ENCODE measurements around the gene PDE11A. TPM values are rescaled to one million over a fixed set of nuclear protein-coding genes. Genes with fewer than 3 reads are reported as not detected.

The PDE11A gene
- polyA plus RNA-seq (2012; ENCODE audit: low read depth, missing spikeins), result not detected

DNA sequence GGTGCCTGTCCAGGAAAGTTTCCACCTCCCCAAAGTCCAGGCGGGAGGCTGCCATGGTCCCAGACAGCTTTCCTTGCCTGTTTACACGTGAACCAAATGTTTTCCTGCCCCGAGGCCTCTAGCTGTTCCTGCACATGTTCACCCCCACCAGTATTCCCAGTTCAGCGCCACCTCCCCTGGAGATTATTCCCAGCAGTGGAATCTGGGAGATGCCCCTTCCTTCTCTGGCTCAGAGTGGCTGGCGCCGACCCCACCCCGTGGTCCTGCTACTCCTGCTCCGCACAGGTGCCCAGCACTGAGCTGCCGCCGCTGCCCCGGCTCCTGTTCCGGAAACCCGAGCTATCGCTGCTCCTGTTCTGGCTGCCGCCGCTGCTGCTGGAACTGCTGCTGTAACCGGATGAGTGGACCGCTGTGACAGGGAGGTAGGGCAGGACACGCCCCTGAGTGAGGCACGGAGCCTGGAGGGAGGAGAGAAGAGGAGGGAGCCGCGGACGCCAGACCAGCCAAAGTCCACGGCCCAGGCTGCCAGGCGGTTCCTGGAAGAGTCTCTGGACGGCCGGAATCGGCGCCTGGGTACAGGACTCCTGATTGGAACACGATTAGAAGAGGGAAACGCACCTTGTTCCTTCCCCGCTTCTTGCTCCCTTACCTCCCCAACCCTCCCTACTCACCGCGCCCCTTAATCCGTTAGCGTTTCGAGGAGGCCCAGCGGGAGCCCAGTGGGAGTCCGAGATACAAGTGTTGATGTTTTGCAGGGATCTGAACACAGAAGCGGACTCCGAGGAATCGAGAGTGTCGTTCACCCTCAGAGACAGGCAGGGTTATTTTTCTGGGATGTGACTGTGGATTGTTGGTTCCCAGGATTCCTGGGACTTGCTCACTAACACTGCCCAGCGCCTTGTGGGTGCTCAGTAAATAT, at the start of gene PDE11A:
Gene PDE11A, minus strand, starts transcription at position 395 of the 919 bp plus-strand sequence. Its CDS starts 340 bp downstream, at position 55.
- FAIRE-seq (no peak), DNase-seq (ENCODE audit: insufficient read length, low spot score) (no peak)
- no peak for TF ChIP-seq PAX5 (IDR thresholded peaks at IDR 0.05; ENCODE audit: insufficient read depth, low read length, severe bottlenecking)
- TF ChIP-seq TAF1 (IDR thresholded peaks at IDR 0.05; ENCODE audit: low read depth, low read length), result no peak
- TF ChIP-seq POLR2A (IDR thresholded peaks at IDR 0.05; ENCODE audit: low read depth, low read length), result no peak
- no peak for TF ChIP-seq SPI1 (IDR thresholded peaks at IDR 0.05; ENCODE audit: low read depth, low read length)

DNA sequence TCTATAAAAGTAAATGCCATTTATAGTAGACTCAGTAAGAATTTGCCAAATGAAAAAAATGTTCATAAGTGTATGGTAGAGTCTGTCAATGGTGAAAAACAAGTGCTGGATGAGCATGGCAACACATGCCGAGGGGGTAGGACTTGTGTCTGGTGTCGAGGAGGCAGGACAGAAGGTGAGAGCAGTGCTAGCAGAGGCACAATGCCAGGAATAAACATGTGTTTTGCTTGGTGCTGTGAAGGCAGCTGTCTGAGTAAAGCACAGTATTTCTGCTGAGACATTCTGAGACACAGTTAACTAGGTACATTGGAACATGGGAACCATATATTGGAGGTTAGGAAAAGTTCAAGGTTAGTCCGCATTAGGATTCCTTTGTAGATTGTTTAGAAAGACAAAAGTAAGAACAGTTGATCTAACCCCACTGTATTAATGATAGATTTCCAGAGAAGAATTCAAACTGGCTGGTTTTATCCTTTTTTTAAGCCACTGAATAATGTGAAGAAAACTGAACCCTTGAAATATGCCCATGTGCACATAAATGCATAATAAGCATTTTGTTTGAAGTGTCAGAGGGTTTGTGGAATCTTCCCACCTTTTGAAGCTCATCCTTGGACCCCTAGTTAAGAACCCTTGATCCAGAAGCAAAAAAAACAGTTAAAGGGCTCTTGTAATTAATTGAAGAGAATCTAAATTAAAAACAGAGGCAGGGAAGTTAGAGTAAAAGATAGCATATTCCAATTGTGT, 46.8 kb upstream of the PDE11A start:
- FAIRE-seq (peak; percentile 9), DNase-seq (ENCODE audit: insufficient read length, low spot score) (no peak)

DNA sequence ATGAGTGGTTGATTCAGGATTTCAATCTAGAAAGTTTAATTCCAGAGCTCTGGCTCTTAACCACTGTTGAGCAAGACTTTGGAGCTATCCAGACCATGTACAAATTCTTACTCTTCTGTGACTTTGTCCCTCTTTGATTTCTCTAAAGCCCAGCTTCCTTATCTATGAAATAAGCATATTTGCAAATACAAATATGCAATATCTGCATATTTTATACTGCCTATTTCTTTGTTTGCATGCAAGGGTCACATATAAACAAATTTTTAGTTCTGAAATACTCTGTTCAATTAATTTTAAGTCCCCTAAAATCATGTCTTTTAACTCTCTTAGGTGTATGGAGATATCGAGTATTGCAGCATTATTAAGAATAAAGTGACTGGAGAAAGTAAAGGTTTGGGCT, 45.1 kb upstream of the PDE11A start:
- FAIRE-seq, result no peak
- TF ChIP-seq POLR2AphosphoS5 (IDR thresholded peaks at IDR 0.05; ENCODE audit: low read depth, low read length) (no peak), POU2F2 (IDR thresholded peaks at IDR 0.05; ENCODE audit: low read depth, low read length) (no peak), POLR2A (IDR thresholded peaks at IDR 0.05; ENCODE audit: low read depth, low read length) (no peak), TAF1 (IDR thresholded peaks at IDR 0.05; ENCODE audit: low read depth, low read length) (no peak), PAX5 (IDR thresholded peaks at IDR 0.05; ENCODE audit: insufficient read depth, low read length, severe bottlenecking) (no peak), SPI1 (IDR thresholded peaks at IDR 0.05; ENCODE audit: low read depth, low read length) (no peak)
- DNase-seq (ENCODE audit: insufficient read length, low spot score), result no peak

More for the DNA sequence above, 46.8 kb upstream of the PDE11A start:
- no peak for TF ChIP-seq TAF1 (IDR thresholded peaks at IDR 0.05; ENCODE audit: low read depth, low read length)
- no peak for TF ChIP-seq POLR2A (IDR thresholded peaks at IDR 0.05; ENCODE audit: low read depth, low read length)
- TF ChIP-seq SPI1 (IDR thresholded peaks at IDR 0.05; ENCODE audit: low read depth, low read length), result no peak
- no peak for TF ChIP-seq PAX5 (IDR thresholded peaks at IDR 0.05; ENCODE audit: insufficient read depth, low read length, severe bottlenecking)

DNA sequence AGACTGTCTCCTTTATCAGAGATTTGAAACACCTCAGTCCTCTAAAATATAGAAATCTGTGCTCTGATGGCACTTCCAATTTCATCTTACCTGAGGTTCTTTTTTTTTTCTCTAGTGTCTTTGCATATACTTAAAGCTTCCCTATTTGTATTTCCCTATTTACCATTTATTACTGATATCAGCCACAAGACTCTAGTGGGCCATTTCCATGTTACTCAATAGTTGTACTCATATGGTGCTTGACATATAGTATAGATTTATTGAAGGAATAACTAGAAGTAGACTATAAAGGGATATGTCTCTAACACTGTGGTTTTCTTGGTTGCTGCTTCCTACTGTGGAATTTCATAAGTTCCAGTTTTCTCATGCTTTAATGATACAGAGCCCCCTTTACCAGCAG, 42.7 kb upstream of the PDE11A start:
- FAIRE-seq (no peak), DNase-seq (ENCODE audit: insufficient read length, low spot score) (no peak)
- no peak for TF ChIP-seq TAF1 (IDR thresholded peaks at IDR 0.05; ENCODE audit: low read depth, low read length)
- no peak for TF ChIP-seq POLR2A (IDR thresholded peaks at IDR 0.05; ENCODE audit: low read depth, low read length)
- no peak for TF ChIP-seq POLR2AphosphoS5 (IDR thresholded peaks at IDR 0.05; ENCODE audit: low read depth, low read length)
- no peak for TF ChIP-seq PAX5 (IDR thresholded peaks at IDR 0.05; ENCODE audit: insufficient read depth, low read length, severe bottlenecking)
- TF ChIP-seq POU2F2 (IDR thresholded peaks at IDR 0.05; ENCODE audit: low read depth, low read length), result no peak
- TF ChIP-seq SPI1 (IDR thresholded peaks at IDR 0.05; ENCODE audit: low read depth, low read length), result no peak

DNA sequence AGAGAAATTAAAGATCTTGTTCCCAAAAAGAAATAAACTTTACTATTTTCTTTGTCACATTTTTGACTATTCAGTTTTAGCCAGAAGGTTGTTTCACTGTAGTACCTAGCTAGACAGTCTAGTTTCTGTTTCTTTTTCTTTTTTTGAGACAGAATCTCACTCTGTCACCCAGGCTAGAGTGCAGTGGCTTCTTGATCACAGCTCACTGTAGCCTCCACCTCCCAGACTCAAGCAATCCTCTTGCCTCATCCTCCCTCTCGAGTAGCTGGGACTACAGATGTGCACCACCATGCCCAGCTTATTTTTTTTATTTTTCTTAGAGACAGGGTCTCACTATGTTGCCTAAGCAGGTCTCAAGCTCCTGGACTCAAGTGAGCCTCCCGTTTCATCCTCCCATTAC, 41.9 kb upstream of the PDE11A start:
- DNase-seq (ENCODE audit: insufficient read length, low spot score) (no peak), FAIRE-seq (no peak)
- TF ChIP-seq TAF1 (IDR thresholded peaks at IDR 0.05; ENCODE audit: low read depth, low read length) (no peak), POU2F2 (IDR thresholded peaks at IDR 0.05; ENCODE audit: low read depth, low read length) (no peak), SPI1 (IDR thresholded peaks at IDR 0.05; ENCODE audit: low read depth, low read length) (no peak), POLR2AphosphoS5 (IDR thresholded peaks at IDR 0.05; ENCODE audit: low read depth, low read length) (no peak), PAX5 (IDR thresholded peaks at IDR 0.05; ENCODE audit: insufficient read depth, low read length, severe bottlenecking) (no peak), POLR2A (IDR thresholded peaks at IDR 0.05; ENCODE audit: low read depth, low read length) (no peak)

DNA sequence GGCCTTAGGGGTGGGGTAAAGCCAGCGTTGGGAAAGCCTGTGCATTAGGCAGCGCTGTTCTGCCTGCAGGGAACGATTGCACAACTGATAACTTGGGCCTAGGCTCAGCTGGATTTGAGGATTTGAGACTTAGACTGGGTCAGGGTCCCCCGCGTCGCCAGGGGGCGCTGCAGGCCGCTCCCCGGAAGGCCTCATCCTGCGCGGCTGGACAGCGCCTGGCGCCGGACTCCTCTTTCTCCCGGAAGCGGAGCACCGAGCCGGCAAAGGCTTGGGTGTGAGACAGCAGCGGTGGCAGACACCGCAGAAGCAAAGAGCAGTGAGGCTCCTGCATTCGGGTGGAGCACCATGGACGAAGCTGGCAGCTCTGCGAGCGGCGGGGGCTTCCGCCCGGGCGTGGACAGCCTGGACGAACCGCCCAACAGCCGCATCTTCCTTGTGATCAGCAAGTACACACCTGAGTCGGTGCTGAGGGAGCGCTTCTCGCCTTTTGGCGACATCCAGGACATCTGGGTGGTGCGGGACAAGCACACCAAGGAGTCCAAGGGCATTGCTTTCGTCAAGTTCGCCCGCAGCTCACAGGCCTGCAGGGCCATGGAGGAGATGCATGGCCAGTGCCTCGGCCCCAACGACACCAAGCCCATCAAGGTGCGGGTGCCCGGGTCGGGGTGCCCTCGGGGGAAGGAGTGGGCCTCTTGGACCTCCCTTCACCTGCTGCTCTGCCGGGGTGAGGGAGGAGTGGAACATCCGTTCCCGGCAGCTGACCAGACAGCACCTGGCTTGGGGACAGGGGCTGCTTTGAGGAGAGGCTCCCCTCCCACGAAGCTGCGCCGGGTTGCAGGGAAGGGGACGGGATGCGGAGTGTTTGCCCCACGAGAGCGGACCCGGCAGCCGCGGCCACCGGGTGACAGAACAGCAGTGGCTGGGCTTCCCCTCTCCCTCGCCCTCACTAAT, 39.9 kb upstream of the PDE11A start, which contains the start of gene RBM45:
Gene RBM45, plus strand, starts transcription at position 236 of the 951 bp plus-strand sequence. Its CDS starts 110 bp downstream, at position 346.
- peak; percentile 85 for TF ChIP-seq TAF1 (IDR thresholded peaks at IDR 0.05; ENCODE audit: low read depth, low read length)
- TF ChIP-seq POU2F2 (IDR thresholded peaks at IDR 0.05; ENCODE audit: low read depth, low read length), result peak; percentile 32; the same call in 1 of the 2 replicates
- TF ChIP-seq POLR2AphosphoS5 (IDR thresholded peaks at IDR 0.05; ENCODE audit: low read depth, low read length), result peak; percentile 83
- peak; percentile 85 for TF ChIP-seq POLR2A (IDR thresholded peaks at IDR 0.05; ENCODE audit: low read depth, low read length)
- no peak for TF ChIP-seq PAX5 (IDR thresholded peaks at IDR 0.05; ENCODE audit: insufficient read depth, low read length, severe bottlenecking)
- no peak for TF ChIP-seq SPI1 (IDR thresholded peaks at IDR 0.05; ENCODE audit: low read depth, low read length)
- DNase-seq (ENCODE audit: insufficient read length, low spot score) (peak; percentile 79), FAIRE-seq (peak; percentile 97)

DNA sequence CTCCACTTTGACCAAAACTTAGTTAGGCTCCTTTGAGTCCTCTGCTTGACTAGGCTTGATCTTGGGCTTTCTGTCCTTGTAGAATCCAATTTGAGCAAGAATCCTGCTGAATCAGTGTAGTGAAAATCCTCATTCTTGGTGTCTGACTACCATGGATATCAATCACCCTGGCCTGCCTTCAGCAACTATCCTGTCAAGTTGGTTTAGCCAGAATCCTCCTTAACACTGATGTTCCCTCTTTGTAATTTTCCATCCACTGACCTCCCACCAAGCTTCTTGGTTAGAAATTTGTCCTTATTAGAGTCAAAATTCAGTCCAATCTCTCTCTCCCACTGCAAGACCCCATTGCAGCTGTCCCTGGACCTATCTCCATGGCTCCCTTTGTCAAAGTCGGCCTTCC, 39.2 kb upstream of the PDE11A start:
- no peak for DNase-seq (ENCODE audit: insufficient read length, low spot score)
- FAIRE-seq, result no peak
- TF ChIP-seq POLR2A (IDR thresholded peaks at IDR 0.05; ENCODE audit: low read depth, low read length) (no peak), TAF1 (IDR thresholded peaks at IDR 0.05; ENCODE audit: low read depth, low read length) (no peak), POLR2AphosphoS5 (IDR thresholded peaks at IDR 0.05; ENCODE audit: low read depth, low read length) (no peak), PAX5 (IDR thresholded peaks at IDR 0.05; ENCODE audit: insufficient read depth, low read length, severe bottlenecking) (no peak), SPI1 (IDR thresholded peaks at IDR 0.05; ENCODE audit: low read depth, low read length) (no peak), POU2F2 (IDR thresholded peaks at IDR 0.05; ENCODE audit: low read depth, low read length) (no peak)

DNA sequence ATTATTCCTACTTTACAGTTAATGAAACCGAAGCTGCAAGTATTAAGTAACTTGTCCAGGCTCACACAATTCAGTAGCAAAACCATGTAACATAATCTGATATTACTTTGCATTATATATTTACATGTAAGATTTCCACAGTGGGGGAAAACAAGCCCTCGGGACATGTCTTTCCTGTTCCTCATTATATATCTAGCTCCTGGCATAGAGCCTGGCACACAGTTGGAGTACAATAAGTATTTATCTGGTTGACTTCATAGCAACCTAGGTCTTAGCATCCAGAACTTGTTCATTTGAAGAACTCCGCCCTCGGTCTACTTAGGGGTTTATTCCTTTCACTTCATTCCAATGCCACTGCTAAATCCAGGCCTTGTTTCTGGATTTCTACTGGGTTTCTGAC, 38.1 kb upstream of the PDE11A start:
- no peak for FAIRE-seq
- DNase-seq (ENCODE audit: insufficient read length, low spot score), result no peak
- TF ChIP-seq POLR2AphosphoS5 (IDR thresholded peaks at IDR 0.05; ENCODE audit: low read depth, low read length) (no peak), SPI1 (IDR thresholded peaks at IDR 0.05; ENCODE audit: low read depth, low read length) (no peak), PAX5 (IDR thresholded peaks at IDR 0.05; ENCODE audit: insufficient read depth, low read length, severe bottlenecking) (no peak), POLR2A (IDR thresholded peaks at IDR 0.05; ENCODE audit: low read depth, low read length) (no peak), TAF1 (IDR thresholded peaks at IDR 0.05; ENCODE audit: low read depth, low read length) (no peak), POU2F2 (IDR thresholded peaks at IDR 0.05; ENCODE audit: low read depth, low read length) (no peak)
